A673 (cell line): Measurements from ENCODE around the gene CCNYL1.

ENCODE experiments used
- EZH2 ChIP-seq: fragments of 200-600 bp; sonication (generic); IDR thresholded peaks from 2 replicates; pipeline ENCODE4 v1.6.1; 2017; ENCODE audit warnings: borderline replicate concordance, low read depth, mild to moderate bottlenecking, mixed read lengths, antibody characterized with exemption, low read length; ENCODE audit not compliant: poor library complexity, severe bottlenecking
- TF ChIP-seq, protein P1 (sequence below): fragments of 300-800, 200-600 bp; sonication (generic); conservative IDR thresholded peaks from 2 replicates; pipeline ENCODE4 v1.5.1; 2017; ENCODE audit warnings: low read depth, mild to moderate bottlenecking, antibody characterized with exemption, low read length, moderate library complexity, mixed read lengths

DNA sequence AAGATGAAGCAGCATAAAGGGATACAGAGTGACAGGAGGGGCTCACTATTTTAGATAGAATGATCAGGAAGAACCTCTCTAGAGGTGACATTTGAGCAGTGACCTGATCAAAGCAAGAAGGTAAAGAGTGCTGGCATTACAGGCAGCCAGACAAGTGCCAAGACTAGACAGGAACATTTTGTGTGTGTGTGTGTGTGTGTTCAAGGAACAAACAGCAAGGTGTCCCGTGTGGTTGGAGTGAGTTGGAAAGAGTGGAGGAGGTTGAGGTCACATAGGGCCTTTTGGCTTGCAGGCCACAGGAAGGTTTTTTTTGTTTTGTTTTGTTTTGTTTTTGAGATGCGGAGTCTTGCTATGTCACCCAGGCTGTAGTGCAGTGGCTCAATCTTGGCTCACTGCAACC, 32.6 kb downstream of the CCNYL1 start:
- TF ChIP-seq, protein P1, sequence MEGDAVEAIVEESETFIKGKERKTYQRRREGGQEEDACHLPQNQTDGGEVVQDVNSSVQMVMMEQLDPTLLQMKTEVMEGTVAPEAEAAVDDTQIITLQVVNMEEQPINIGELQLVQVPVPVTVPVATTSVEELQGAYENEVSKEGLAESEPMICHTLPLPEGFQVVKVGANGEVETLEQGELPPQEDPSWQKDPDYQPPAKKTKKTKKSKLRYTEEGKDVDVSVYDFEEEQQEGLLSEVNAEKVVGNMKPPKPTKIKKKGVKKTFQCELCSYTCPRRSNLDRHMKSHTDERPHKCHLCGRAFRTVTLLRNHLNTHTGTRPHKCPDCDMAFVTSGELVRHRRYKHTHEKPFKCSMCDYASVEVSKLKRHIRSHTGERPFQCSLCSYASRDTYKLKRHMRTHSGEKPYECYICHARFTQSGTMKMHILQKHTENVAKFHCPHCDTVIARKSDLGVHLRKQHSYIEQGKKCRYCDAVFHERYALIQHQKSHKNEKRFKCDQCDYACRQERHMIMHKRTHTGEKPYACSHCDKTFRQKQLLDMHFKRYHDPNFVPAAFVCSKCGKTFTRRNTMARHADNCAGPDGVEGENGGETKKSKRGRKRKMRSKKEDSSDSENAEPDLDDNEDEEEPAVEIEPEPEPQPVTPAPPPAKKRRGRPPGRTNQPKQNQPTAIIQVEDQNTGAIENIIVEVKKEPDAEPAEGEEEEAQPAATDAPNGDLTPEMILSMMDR = no peak
- no peak for TF ChIP-seq EZH2
